Activated CD4-positive, alpha-beta T cell treated with anti-CD3 and anti-CD28 coated beads for 48 hours (primary cell): ENCODE measurements around the gene KANSL1.

Experiments used
- DNase-seq: peaks from one replicate; pipeline ENCODE4 v3.0.0-alpha.2; 2020

Gene KANSL1

GRCh38 chr17:46167267-46167666, 26.0 kb downstream of the KANSL1 start:
- no peak for DNase-seq

DNA sequence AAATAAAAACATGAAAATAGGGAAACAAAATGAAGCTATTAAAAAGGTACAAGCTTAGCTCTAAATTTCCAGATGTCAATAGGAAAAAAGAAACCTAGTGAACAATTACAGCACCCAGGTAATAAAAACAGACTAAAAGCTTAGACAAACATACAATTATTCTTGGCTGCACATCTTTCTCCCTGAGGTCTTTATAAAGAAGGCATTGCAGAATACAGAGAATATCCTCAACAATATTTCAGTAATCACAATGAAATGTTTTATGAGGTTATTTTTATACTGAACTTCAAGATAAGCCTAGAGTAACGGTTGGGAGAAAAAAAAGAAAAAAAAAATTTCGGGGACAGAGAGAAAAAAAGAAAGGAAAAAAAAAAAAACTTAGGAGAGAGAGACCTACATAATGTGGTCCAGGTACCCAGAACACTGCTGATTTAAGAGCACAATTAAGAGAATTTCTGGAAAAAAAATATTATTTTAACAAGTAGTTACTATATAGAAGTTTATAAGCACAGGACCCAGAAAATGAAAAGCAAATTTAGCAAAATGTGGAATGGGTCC, 26.5 kb downstream of the KANSL1 start:
- DNase-seq, result no peak

- no peak for DNase-seq
These were observed 29.2 kb downstream of the KANSL1 start for GRCh38 chr17:46163929-46164594.

DNA sequence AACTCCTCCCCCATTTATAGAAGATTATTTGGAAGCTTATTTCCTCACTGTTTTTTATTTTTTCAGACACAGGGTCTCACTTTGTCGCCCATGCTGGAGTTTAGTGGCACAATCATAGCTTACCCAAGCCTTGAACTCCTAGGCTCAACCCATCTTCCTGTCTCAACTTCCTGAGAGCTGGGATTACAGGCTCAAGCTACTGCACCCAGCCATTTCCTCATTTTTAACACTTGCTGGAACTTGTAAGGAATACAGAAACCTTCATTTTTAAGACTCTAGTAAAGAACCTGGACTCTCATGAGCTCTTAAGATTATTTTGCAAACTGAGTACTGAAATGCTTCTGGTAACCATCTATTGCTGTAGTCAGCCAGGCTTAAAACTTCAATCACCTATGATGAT, 29.9 kb downstream of the KANSL1 start:
- no peak for DNase-seq

- no peak for DNase-seq
These were observed 30.4 kb downstream of the KANSL1 start for GRCh38 chr17:46162866-46163265.

- DNase-seq, result no peak
These were observed 33.1 kb downstream of the KANSL1 start for GRCh38 chr17:46160169-46160568.

GRCh38 chr17:46159686-46160085, 33.5 kb downstream of the KANSL1 start:
- DNase-seq, result no peak

DNA sequence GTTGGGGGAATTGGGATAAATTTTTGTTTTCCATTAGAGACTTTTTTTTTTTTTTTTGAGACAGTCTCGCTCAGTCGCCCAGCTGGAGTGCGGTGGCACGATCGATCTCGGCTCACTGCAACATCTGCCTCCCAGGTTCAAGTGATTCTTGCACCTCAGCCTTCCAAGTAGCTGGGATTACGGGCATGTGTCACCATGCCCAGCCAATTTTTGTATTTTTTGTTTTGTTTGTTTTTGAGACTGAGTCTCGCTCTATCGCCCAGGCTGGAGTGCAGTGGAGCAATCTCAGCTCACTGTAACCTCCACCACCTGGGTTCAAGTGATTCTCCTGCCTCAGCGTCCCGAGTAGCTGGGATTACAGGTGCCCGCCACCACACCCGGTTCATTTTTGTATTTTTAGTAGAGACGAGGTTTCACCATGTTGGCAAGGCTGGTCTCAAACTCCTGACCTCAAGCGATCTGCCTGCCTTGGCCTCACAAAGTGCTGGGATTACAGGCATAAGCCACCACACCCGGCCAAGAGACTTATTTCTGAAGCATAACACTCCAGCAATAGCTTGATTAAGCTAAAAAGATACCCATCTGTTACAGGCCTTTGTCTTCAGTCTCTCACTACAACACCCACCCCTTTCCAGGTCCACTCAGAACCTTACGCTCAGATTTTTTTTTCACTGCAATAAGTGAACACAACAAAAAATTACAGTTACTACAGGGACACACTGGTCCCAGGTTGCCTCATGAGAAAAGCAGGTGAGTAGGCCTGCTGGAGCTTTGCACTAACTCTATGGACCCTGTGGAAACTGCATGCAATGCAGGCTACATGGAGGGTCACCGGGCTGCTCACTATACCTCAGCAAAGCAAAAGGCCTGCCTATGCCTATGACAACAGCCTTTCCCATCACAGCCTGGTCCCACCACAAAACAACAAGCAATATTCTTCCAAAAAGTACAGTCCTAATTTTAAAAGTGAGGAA, 34.6 kb downstream of the KANSL1 start:
- no peak for DNase-seq

DNA sequence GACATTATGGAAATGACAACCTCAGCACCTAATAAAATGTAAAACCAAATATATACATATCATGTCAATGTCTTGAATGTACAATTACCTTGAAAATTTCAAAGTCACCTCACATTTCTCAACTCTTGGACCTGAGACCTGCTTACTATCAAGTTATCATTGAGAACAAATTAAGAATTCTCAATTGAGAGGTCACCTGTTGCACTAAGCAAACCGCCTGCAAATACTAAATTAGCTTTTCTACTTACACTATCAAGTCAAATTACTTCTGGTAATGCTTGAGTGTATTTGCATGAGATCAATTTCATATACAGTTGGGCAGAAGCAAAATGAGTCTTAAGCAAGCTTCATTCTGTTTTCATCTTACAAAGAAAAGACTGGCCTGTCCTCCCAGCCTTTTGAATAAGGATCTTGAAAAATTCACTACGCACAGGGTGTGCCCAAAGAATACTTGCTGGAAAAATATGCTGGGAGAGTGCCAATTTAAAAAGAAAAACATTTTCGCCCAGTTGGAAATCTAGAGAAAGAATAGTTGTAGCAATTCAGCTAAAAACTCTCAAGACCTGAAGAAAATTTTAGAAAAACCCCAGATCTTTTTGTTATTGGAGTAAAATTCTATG, 35.7 kb downstream of the KANSL1 start:
- DNase-seq, result no peak

- DNase-seq, result peak; percentile 48
These were observed 38.9 kb downstream of the KANSL1 start for GRCh38 chr17:46154151-46154816.

DNA sequence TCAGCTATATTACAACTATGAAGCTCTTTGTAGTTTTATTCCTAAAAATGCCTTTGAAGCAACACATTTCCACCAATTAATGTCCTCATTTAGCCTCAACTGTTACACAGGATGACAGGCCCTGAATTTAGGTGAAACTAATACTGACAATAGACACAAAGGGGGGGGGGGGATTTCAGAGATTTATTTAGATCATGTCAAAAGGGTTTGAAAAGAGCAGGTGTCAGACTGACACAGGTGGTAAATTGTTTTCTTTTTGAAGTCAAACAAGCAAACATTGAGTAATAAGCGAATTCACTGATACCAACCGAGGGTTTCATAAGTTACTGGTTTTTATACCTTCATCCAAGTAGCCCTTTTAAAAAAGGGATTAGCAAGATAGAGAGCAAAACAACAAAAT, 40.8 kb downstream of the KANSL1 start:
- no peak for DNase-seq

DNA sequence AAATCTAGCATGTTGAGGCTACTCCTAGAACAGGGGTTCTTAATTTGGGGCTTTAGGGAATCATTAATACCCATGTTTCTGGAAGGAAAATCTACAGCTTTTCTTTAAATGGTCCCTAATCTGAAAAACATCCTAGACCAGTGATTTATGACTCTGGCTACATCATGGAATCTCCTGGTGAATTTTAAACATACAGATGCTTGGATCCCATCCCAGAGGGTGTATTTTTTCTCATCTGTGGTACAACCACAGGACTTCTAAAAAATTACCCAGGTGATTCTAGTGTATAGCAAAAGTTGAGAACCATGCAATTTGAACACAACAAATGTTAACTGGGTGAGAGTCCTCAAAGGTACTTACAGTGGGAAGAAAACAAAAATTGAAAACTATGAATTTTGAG, 41.5 kb downstream of the KANSL1 start:
- DNase-seq, result no peak

DNA sequence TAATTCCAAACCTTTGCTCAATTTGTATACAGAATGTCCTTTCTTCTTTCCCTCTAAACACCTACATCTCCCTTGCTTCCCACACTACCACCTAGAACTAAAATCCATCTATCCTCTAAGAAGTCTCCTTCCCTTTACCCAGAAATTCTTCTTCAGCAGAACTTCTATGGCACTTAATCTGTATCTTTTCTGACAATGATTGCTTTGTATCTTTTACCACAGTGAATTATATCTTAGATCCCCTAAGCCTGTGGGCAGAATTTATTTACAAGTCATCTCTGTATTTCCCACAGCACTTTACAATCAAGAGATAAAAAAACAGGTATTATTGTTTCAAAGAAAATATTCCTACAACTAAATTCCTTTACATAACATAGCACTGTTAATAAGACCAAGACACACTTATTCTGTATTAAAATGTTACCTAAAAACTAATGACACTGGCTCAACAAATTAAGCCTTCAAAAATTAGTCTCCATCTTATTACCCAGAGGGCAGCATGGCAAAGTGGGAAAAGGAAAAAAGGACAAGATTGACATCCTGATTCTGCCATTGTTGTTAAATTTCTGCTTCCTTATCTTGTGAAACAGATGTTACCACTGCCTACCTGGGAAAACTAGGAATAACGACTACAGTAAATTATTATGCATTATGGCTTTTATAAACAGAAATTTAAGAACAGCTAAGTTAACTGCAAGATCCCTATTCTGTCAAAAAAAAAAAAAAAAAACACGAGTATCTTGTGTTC, 42.8 kb downstream of the KANSL1 start:
- DNase-seq, result no peak

DNA sequence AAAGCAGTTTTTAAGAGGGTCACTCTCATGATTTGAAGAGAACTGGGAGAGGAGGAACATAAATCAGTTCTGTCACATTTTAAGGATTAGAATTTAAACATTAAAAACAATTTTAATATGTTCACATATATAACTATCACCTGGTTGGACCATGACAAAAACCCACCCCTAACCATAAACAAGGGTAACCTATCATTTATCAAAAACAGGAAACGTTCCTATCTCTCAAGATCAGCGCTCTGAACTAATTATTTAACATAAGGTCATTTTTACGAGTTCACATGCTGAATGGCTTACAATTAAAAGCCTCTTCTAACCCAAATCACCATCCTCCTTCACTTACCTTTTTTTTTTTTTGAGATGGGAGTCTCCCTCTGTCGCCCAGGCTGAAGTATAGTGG, 45.0 kb downstream of the KANSL1 start:
- DNase-seq, result no peak

DNA sequence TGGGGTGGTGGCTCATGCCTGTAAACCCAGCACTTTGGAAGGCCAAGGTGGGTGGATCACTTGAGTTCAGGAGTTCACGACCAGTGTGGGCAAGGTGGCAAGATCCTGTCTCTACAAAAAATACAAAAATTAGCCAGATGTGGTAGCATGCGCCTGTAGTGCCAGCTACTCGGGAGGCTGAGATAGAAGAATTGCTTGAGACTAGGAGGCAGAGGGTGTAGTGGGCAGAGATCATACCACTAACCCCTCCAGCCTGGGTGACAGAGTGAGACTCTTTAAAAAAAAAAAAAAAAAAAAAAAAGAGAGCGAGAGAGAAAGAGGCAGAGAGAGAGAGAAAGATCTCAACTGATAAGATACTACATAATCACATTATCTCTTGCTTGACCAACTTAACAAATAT, 45.9 kb downstream of the KANSL1 start:
- peak; percentile 54 for DNase-seq

- DNase-seq, result no peak
These were observed 49.0 kb downstream of the KANSL1 start for GRCh38 chr17:46144246-46144645.

GRCh38 chr17:46143827-46144236, 49.4 kb downstream of the KANSL1 start:
- no peak for DNase-seq

GRCh38 chr17:46141645-46142044, 51.6 kb downstream of the KANSL1 start:
- no peak for DNase-seq

DNA sequence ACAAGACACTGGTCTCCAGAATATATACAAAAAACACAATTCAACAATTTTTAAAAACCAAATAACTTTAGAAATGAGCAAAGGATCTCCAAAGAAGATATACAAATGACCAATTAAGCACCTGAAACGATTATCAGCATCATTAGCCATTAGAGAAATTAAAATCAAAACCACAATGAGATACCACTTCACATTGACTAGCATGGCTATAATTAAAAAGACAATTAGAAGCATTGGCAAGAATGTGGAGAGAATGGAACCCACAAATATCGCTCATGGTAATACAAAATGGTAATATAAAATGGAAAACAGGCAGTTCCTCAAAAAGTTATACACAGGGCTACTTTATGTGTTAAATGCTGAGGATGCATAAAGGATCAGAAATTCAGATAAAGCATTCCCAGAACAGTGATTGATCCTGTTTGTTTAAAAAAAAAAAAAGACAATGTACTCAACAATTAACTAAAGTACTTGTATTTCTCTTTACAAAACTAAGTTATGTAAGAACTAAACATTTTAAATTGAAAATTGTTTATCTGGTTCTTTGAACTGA, 52.5 kb downstream of the KANSL1 start:
- DNase-seq, result no peak

DNA sequence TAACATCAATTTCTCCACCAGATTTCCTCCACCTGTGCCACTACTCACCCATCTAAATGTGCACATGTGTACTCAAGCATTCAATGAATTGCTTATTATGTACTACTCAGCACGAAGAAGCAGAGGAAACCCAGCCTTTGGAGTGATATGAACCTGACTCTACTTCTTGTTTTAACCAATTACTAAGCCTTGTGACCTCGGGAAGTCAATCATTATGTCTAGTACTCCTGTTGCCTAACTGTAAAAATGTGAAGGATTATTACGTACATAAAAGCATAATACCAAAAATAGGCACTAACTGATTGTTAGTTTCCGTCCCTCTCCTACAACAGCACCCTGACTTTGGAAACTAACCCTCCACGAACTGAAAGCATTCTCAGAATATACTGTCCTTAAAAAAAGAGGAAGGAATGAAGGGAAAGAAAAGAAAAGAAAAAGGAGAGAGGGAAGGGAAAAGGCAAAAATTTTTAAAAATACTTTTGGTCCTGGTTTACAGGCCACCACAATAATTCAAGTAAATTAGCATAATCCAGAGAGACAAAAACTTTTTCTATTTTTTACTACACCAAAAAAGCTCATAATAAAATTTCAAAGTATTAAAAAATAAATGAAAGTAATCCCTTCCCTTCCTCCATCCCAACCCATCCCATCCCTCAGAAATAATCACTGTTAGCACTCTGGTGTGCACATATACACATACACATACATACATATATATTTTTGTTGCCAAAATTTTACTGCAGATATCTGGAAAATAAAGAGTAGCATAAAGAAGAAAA, 53.6 kb downstream of the KANSL1 start:
- no peak for DNase-seq

DNA sequence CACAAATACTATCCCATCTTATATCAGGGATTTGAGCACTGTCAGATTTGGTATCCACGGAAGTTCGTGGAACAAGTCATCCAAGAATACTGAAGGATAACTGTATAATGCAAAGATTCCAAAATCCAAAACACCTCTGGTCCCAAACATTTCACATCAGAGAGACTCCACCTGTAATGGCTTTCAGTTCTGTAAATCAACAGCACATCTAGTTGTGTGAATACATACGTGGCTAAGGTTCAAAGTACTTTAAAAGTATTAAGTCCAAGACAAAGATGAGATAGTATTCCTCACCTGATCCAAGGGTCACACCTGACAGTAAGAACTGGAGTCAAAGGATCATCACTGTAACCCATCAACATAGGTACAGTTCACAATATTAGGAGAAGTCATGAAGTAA, 54.8 kb downstream of the KANSL1 start:
- DNase-seq, result no peak
